ENCODE measurements around the gene KCNAB1. TPM values are rescaled to one million over a fixed set of nuclear protein-coding genes. Genes with fewer than 3 reads are reported as not detected.
A peak's percentile ranks its signal among the peaks of the same experiment; 100 is the strongest.

The KCNAB1 gene
- total and polyA plus RNA-seq, 12 donors: 1.4 to 5.0 (median 2.5) TPM

- no peak for DNase-seq
- H3K27me3 ChIP-seq: no peaks in the 10 kb centered on the region
- TF ChIP-seq, protein P1, sequence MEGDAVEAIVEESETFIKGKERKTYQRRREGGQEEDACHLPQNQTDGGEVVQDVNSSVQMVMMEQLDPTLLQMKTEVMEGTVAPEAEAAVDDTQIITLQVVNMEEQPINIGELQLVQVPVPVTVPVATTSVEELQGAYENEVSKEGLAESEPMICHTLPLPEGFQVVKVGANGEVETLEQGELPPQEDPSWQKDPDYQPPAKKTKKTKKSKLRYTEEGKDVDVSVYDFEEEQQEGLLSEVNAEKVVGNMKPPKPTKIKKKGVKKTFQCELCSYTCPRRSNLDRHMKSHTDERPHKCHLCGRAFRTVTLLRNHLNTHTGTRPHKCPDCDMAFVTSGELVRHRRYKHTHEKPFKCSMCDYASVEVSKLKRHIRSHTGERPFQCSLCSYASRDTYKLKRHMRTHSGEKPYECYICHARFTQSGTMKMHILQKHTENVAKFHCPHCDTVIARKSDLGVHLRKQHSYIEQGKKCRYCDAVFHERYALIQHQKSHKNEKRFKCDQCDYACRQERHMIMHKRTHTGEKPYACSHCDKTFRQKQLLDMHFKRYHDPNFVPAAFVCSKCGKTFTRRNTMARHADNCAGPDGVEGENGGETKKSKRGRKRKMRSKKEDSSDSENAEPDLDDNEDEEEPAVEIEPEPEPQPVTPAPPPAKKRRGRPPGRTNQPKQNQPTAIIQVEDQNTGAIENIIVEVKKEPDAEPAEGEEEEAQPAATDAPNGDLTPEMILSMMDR (IDR thresholded peaks at IDR 0.05): no peak
- peak overlapping the region in 9 of 10 donors; percentile 38 to 91 (median 59) for H3K27ac ChIP-seq
- 27 to 41% methylated on average over 2 of the region's 2 CpGs for WGBS, 2 donors
- peak in 6 of 8 donors; percentile 57 to 78 (median 65) for ATAC-seq
- H3K4me1 ChIP-seq: peaks cover 5 to 99% (median 81%) of the 10 kb centered on the region in 9 donors
- peaks cover 0 to 100% (median 11%) of the 10 kb centered on the region in 9 donors for H3K36me3 ChIP-seq
- H3K4me3 ChIP-seq: no peak overlapping the region
- intact Hi-C loops (cut with DNase I): loop anchor here in 8 of 10 donors (2.0 to 10.0 kb wide), 10 partner anchors 125 to 590 kb away; partner anchors contain the start of genes TIPARP (in 2 of the 8) and LEKR1 (in 1 of the 8)
- H3K9me3 ChIP-seq: no peaks in the 10 kb centered on the region
These were observed 427.3 kb downstream of the KCNAB1 start for GRCh38 chr3:156547637-156548036.

DNA sequence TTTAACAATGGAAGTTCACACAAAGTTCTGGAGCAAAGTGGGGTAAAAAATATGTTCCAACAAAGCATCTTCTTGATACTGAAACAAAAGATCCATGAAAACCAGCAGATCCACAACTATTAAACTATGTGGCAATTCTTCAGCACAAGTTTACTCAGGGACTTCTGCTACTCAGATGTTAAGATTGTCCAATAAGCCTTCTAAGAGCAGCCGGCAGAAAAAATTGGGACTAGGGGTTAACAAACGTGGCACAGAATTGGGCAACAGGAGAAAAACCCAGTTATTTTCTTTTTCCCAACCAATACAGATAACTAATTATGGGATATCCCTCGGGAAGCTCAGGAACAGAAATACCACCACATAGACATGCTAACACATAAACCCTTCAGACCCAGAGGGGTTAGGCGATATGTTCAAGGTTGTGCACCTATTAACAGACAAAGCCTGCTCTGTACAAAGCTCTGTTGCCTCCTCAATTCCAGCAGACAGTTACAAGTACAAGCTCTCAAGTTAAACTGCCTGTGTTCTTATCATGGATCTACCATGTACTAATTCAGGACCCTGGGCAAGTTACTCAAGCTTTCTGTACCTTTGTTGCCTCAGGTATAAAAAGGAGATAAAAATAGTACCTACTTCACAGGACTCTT, 427.8 kb downstream of the KCNAB1 start:
- no peak for DNase-seq
- peak in 5 of 8 donors; percentile 21 to 43 (median 32) for ATAC-seq
- intact Hi-C loops (cut with DNase I): loop anchor here in 8 of 10 donors (2.0 to 10.0 kb wide), 10 partner anchors 124 to 589 kb away; partner anchors contain the start of genes TIPARP (in 2 of the 8) and LEKR1 (in 1 of the 8)
- TF ChIP-seq, protein P1 (IDR thresholded peaks at IDR 0.05): no peak
- H3K4me3 ChIP-seq: no peak overlapping the region
- H3K36me3 ChIP-seq: peaks cover 0 to 100% (median 11%) of the 10 kb centered on the region in 9 donors
- no peaks in the 10 kb centered on the region for H3K9me3 ChIP-seq
- 47 to 52% methylated on average over 4 of the region's 4 CpGs for WGBS, 2 donors
- H3K4me1 ChIP-seq: peaks cover under 1 to 99% (median 81%) of the 10 kb centered on the region in 9 donors
- H3K27me3 ChIP-seq: no peaks in the 10 kb centered on the region
- peak overlapping the region in 9 of 10 donors; percentile 38 to 91 (median 59) for H3K27ac ChIP-seq

DNA sequence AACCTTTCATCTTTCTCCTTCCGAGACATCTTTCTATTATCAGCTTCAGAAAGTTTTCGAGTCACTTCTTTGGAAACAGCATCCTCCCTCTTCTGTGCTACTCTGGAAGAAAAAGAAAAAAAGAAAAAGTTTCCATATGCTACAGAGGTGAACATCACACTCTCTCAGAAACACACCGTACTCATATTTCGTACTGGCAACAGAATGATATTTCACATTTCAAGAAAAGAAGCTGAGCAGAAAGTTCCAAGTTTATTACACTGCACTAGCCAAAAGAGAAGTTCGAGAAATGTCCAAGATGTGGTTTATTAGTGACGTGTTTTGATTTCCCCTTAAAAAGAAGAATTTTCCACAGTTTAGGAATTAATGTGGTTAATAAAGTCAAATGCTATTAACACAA, 428.5 kb downstream of the KCNAB1 start:
- Histone ChIP-seq H3K4me1 (peaks cover 0 to 99% (median 81%) of the 10 kb centered on the region in 9 donors), H3K27me3 (no peaks in the 10 kb centered on the region), H3K27ac (peak overlapping the region in 9 of 10 donors; percentile 38 to 91 (median 59)), H3K4me3 (no peak overlapping the region), H3K36me3 (peaks cover 0 to 95% (median 11%) of the 10 kb centered on the region in 9 donors), H3K9me3 (no peaks in the 10 kb centered on the region)
- intact Hi-C loops (cut with DNase I): loop anchor here in 8 of 10 donors (2.0 to 10.0 kb wide), 10 partner anchors 123 to 588 kb away; partner anchors contain the start of genes TIPARP (in 2 of the 8) and LEKR1 (in 1 of the 8)
- WGBS, 2 donors: 61 to 70% methylated on average over 6 of the region's 6 CpGs
- ATAC-seq: peak in 2 of 8 donors; percentile 13 to 18
- no peak for DNase-seq
- TF ChIP-seq, protein P1 (IDR thresholded peaks at IDR 0.05): no peak

DNA sequence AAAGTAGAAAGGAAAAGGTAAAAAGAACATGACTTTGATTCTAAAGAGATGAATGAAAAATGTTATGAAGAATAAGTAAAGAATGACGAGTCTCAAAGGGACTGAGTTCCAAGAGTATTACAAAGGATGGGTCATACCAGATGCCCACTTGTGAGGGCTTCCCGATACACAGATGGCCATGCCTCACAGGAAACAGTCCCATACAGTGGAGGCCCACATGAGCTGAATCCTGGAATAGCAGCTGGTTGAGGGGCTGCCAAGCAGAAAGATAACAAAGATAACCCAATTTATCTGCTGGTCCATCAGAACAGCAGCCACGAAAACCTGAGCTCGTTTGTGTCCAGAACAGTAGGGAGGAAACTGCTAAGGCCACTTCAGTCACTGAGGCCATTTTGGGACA, 430.9 kb downstream of the KCNAB1 start:
- no peak overlapping the region for H3K4me3 ChIP-seq
- WGBS, 2 donors: 41 to 42% methylated on average over 4 of the region's 4 CpGs
- H3K4me1 ChIP-seq: peaks cover 0 to 86% (median 80%) of the 10 kb centered on the region in 9 donors
- ATAC-seq (no peak), DNase-seq (no peak)
- no peaks in the 10 kb centered on the region for H3K9me3 ChIP-seq
- H3K27me3 ChIP-seq: no peaks in the 10 kb centered on the region
- peak overlapping the region in 9 of 10 donors; percentile 5 to 91 (median 42) for H3K27ac ChIP-seq
- H3K36me3 ChIP-seq: peaks cover 0 to 72% (median 9%) of the 10 kb centered on the region in 9 donors
- intact Hi-C loops (cut with DNase I): loop anchor here in 7 of 10 donors (5.0 to 10.0 kb wide), 8 partner anchors 121 to 594 kb away; partner anchors contain the start of gene TIPARP (in 2 of the 7)
- TF ChIP-seq, protein P1 (IDR thresholded peaks at IDR 0.05): no peak
